ENCODE measurements around the gene PAFAH2.

Gene PAFAH2

GRCh38 chr1:25973610-25974321 lies 24.1 kb downstream of the PAFAH2 start:
- TF ChIP-seq, protein P1, sequence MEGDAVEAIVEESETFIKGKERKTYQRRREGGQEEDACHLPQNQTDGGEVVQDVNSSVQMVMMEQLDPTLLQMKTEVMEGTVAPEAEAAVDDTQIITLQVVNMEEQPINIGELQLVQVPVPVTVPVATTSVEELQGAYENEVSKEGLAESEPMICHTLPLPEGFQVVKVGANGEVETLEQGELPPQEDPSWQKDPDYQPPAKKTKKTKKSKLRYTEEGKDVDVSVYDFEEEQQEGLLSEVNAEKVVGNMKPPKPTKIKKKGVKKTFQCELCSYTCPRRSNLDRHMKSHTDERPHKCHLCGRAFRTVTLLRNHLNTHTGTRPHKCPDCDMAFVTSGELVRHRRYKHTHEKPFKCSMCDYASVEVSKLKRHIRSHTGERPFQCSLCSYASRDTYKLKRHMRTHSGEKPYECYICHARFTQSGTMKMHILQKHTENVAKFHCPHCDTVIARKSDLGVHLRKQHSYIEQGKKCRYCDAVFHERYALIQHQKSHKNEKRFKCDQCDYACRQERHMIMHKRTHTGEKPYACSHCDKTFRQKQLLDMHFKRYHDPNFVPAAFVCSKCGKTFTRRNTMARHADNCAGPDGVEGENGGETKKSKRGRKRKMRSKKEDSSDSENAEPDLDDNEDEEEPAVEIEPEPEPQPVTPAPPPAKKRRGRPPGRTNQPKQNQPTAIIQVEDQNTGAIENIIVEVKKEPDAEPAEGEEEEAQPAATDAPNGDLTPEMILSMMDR (IDR thresholded peaks at IDR 0.05; ENCODE audit: low read depth, low read length) = no peak
- in situ Hi-C loops (cut with HindIII; ENCODE audit: low sequenced_read_pairs) = no loop called here

GRCh38 chr1:25971811-25972180 lies 26.1 kb downstream of the PAFAH2 start:
- no peak overlapping the region for H3K4me3 ChIP-seq (ENCODE audit: low read depth, low read length)
- in situ Hi-C loops (cut with HindIII; ENCODE audit: low sequenced_read_pairs) = no loop called here
- TF ChIP-seq, protein P1 (IDR thresholded peaks at IDR 0.05; ENCODE audit: low read depth, low read length) = no peak
- DNase-seq (ENCODE audit: low read depth, low spot score) = no peak

More at GRCh38 chr1:25973610-25974321, 24.1 kb downstream of the PAFAH2 start:
- no peak for DNase-seq (ENCODE audit: low read depth, low spot score)
- no peak overlapping the region for H3K4me3 ChIP-seq (ENCODE audit: low read depth, low read length)

GRCh38 chr1:25971066-25971810 lies 26.6 kb downstream of the PAFAH2 start:
- in situ Hi-C loops (cut with HindIII; ENCODE audit: low sequenced_read_pairs) = no loop called here
- TF ChIP-seq, protein P1 (IDR thresholded peaks at IDR 0.05; ENCODE audit: low read depth, low read length) = no peak
- DNase-seq (ENCODE audit: low read depth, low spot score) = no peak
- H3K4me3 ChIP-seq (ENCODE audit: low read depth, low read length) = no peak overlapping the region

GRCh38 chr1:25967308-25967707 lies 30.6 kb downstream of the PAFAH2 start:
- H3K4me3 ChIP-seq (ENCODE audit: low read depth, low read length) = no peak overlapping the region
- TF ChIP-seq, protein P1 (IDR thresholded peaks at IDR 0.05; ENCODE audit: low read depth, low read length) = no peak
- DNase-seq (ENCODE audit: low read depth, low spot score) = no peak
- in situ Hi-C loops (cut with HindIII; ENCODE audit: low sequenced_read_pairs) = no loop called here

DNA sequence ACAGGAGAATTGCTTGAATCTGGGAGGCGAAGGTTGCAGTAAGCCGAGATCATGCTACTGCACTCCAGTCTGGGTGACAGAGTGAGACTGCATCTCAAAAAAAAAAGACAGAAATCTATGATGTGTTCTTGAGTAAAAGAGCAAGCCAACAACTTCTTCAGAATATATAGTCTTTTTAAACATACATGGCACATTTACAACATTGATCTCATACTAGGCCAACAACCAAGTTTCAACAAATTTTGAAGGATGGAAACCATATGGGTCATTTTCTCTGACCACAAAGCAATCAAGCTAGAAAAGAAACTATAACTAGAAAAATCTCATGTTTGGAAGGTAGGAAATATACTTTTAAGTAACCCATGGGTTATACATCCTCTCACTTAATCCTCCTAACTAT lies 38.3 kb downstream of the PAFAH2 start:
- no peak for DNase-seq (ENCODE audit: low read depth, low spot score)
- TF ChIP-seq, protein P1 (IDR thresholded peaks at IDR 0.05; ENCODE audit: low read depth, low read length) = no peak
- in situ Hi-C loops (cut with HindIII; ENCODE audit: low sequenced_read_pairs) = no loop called here
- no peak overlapping the region for H3K4me3 ChIP-seq (ENCODE audit: low read depth, low read length)

- TF ChIP-seq, protein P1 (IDR thresholded peaks at IDR 0.05; ENCODE audit: low read depth, low read length) = no peak
- peak; percentile 77 for DNase-seq (ENCODE audit: low read depth, low spot score)
- in situ Hi-C loops (cut with HindIII; ENCODE audit: low sequenced_read_pairs) = no loop called here
- H3K4me3 ChIP-seq (ENCODE audit: low read depth, low read length) = no peak overlapping the region
These were observed 39.4 kb downstream of the PAFAH2 start for GRCh38 chr1:25958465-25958864.

All from astrocyte of the spinal cord (primary cell).